Liver (tissue), 3 donors: ENCODE measurements around the gene SLK.

ENCODE experiments used
- ATF3 ChIP-seq: IDR thresholded peaks from 2 replicates; pipeline ENCODE4 v1.6.1; 2016; ENCODE audit warnings: antibody characterized with exemption
- CTCF ChIP-seq: fragments of 150-350 bp; IDR thresholded peaks from 2 replicates; pipeline ENCODE4 v1.5.1; 2017; ENCODE audit warnings: improper control_type of control experiment, low read depth, low read length; ENCODE audit not compliant: missing input control
- EGR1 ChIP-seq, 2 donors: IDR thresholded peaks; 2 replicates each; pipeline ENCODE4 v1.6.1; 2016 to 2018; ENCODE audit warnings: antibody characterized with exemption in 2 of 2, low read depth in 2 of 2
- FOXA2 ChIP-seq: IDR thresholded peaks from 2 replicates; pipeline ENCODE4 v1.6.1; 2016; ENCODE audit warnings: antibody characterized with exemption
- GABPA ChIP-seq, 2 donors: IDR thresholded peaks in 1 of 2; conservative IDR thresholded peaks in 1 of 2; 2 replicates each; pipeline ENCODE4 v1.6.1; 2016; ENCODE audit warnings: antibody characterized with exemption in 2 of 2, mild to moderate bottlenecking in 1 of 2, moderate library complexity in 1 of 2
- HNF4G ChIP-seq: IDR thresholded peaks from 2 replicates; pipeline ENCODE4 v1.6.1; 2016; ENCODE audit warnings: antibody characterized with exemption
- JUND ChIP-seq, 2 donors: IDR thresholded peaks; 2 replicates each; pipeline ENCODE4 v1.6.1; 2016; ENCODE audit warnings: antibody characterized with exemption in 2 of 2
- TAF1 ChIP-seq: conservative IDR thresholded peaks from 2 replicates; pipeline ENCODE4 v1.6.1; 2016; ENCODE audit warnings: antibody characterized with exemption, mild to moderate bottlenecking
- YY1 ChIP-seq: IDR thresholded peaks from 2 replicates; pipeline ENCODE4 v1.6.1; 2016; ENCODE audit warnings: antibody characterized with exemption, mild to moderate bottlenecking
- TF ChIP-seq, protein P1 (sequence below): IDR thresholded peaks from 2 replicates; pipeline ENCODE4 v1.6.1; 2016; ENCODE audit warnings: antibody characterized with exemption
- TF ChIP-seq, protein P2 (sequence below): IDR thresholded peaks from 2 replicates; pipeline ENCODE4 v1.6.1; 2016; ENCODE audit warnings: antibody characterized with exemption, mild to moderate bottlenecking
- donor health status: healthy.
- donor health status: healthy.

DNA sequence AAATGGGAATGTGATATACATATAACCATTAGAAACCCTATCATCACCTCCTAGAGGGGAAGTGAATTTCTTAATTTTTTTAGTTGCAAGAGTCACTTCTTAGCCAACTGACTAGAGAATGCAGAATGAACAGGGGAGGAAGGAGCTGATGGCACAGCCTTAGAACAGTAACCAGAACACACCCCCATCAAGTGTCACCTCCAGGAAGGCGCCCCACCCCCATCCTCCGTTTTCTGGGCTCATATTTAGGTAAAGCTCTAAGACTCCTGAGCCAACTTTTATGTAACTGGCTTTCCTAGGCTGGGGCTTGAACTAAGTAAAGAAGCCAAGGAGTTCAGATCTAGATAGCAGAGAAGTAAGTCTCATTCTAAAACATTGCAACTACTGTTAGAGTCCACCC lies 64.7 kb downstream of the SLK start:
- no peak for TF ChIP-seq CTCF
- TF ChIP-seq TAF1 = no peak
- TF ChIP-seq EGR1 (IDR thresholded peaks at IDR 0.05; ENCODE audit: low read depth in 2 of 2) = no peak
- TF ChIP-seq, protein P1, sequence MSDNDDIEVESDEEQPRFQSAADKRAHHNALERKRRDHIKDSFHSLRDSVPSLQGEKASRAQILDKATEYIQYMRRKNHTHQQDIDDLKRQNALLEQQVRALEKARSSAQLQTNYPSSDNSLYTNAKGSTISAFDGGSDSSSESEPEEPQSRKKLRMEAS = no peak
- TF ChIP-seq JUND (IDR thresholded peaks at IDR 0.05) = no peak
- TF ChIP-seq YY1 = no peak
- TF ChIP-seq GABPA (IDR thresholded peaks at IDR 0.05 in 1 of 2, conservative IDR thresholded peaks at IDR 0.05 in 1 of 2) = no peak
- TF ChIP-seq, protein P2, sequence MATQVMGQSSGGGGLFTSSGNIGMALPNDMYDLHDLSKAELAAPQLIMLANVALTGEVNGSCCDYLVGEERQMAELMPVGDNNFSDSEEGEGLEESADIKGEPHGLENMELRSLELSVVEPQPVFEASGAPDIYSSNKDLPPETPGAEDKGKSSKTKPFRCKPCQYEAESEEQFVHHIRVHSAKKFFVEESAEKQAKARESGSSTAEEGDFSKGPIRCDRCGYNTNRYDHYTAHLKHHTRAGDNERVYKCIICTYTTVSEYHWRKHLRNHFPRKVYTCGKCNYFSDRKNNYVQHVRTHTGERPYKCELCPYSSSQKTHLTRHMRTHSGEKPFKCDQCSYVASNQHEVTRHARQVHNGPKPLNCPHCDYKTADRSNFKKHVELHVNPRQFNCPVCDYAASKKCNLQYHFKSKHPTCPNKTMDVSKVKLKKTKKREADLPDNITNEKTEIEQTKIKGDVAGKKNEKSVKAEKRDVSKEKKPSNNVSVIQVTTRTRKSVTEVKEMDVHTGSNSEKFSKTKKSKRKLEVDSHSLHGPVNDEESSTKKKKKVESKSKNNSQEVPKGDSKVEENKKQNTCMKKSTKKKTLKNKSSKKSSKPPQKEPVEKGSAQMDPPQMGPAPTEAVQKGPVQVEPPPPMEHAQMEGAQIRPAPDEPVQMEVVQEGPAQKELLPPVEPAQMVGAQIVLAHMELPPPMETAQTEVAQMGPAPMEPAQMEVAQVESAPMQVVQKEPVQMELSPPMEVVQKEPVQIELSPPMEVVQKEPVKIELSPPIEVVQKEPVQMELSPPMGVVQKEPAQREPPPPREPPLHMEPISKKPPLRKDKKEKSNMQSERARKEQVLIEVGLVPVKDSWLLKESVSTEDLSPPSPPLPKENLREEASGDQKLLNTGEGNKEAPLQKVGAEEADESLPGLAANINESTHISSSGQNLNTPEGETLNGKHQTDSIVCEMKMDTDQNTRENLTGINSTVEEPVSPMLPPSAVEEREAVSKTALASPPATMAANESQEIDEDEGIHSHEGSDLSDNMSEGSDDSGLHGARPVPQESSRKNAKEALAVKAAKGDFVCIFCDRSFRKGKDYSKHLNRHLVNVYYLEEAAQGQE = no peak
- no peak for TF ChIP-seq ATF3
- TF ChIP-seq HNF4G = no peak
- TF ChIP-seq FOXA2 = no peak
